Neural progenitor cell (in vitro differentiated cells): Measurements from ENCODE around the gene BMERB1.

Experiments
- CTCF ChIP-seq: fragments of 200-600 bp; sonication (generic); IDR thresholded peaks from 2 replicates; pipeline ENCODE4 v1.5.1; 2017; ENCODE audit warnings: antibody characterized with exemption, mild to moderate bottlenecking
- EZH2 ChIP-seq: fragments of 200-600 bp; sonication (generic); IDR thresholded peaks from 2 replicates; pipeline ENCODE4 v1.6.1; 2017; ENCODE audit warnings: antibody characterized with exemption, mild to moderate bottlenecking, moderate library complexity

GRCh38 chr16:15461376-15461775, 27.0 kb downstream of the BMERB1 start:
- TF ChIP-seq CTCF: no peak
- TF ChIP-seq EZH2: no peak
